ENCODE measurements around the gene PUS1.

DNA sequence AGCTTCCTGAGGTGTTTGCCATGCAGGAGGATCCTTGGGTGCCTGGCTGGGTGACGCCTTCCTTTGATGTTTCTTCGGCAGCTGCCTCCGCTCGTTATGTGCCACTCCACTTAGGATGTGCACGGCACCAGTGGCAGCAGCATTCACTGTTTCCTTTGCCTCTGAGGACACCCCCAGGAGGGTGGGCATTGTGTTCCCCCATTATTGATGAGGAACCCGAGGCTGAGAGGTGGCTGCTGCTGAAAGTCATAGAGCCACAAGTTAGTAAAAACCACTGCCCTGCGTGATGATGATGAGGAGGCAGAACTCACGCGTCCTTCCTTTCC, 61.9 kb downstream of the PUS1 start:
- TF ChIP-seq POLR2A (IDR thresholded peaks at IDR 0.05; ENCODE audit: low read depth), result no peak
- TF ChIP-seq, protein P1, sequence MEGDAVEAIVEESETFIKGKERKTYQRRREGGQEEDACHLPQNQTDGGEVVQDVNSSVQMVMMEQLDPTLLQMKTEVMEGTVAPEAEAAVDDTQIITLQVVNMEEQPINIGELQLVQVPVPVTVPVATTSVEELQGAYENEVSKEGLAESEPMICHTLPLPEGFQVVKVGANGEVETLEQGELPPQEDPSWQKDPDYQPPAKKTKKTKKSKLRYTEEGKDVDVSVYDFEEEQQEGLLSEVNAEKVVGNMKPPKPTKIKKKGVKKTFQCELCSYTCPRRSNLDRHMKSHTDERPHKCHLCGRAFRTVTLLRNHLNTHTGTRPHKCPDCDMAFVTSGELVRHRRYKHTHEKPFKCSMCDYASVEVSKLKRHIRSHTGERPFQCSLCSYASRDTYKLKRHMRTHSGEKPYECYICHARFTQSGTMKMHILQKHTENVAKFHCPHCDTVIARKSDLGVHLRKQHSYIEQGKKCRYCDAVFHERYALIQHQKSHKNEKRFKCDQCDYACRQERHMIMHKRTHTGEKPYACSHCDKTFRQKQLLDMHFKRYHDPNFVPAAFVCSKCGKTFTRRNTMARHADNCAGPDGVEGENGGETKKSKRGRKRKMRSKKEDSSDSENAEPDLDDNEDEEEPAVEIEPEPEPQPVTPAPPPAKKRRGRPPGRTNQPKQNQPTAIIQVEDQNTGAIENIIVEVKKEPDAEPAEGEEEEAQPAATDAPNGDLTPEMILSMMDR (IDR thresholded peaks at IDR 0.05), result no peak
- TF ChIP-seq EP300 (IDR thresholded peaks at IDR 0.05), result no peak
- no peak for TF ChIP-seq POLR2AphosphoS5 (IDR thresholded peaks at IDR 0.05)

All from esophagus muscularis mucosa (tissue), 4 donors.